H9 (cell line): ENCODE measurements around the gene EGFL8. TPM values are rescaled to one million over a fixed set of nuclear protein-coding genes. Genes with fewer than 3 reads are reported as not detected.

Experiments
- DNase-seq: peaks from one replicate; pipeline ENCODE4 v3.0.0-alpha.2; 2017
- H2AFZ ChIP-seq: one replicate; pipeline ENCODE4 v1.6.1; 2013; ENCODE audit warnings: mild to moderate bottlenecking, low read length, control low read depth, moderate library complexity
- H2AK5ac ChIP-seq: 2 replicates; pipeline ENCODE4 v1.6.1; 2013; ENCODE audit warnings: low read length, control low read depth, mixed read lengths; ENCODE audit not compliant: insufficient read length
- H2BK120ac ChIP-seq: one replicate; pipeline ENCODE4 v1.6.1; 2013; ENCODE audit warnings: low read depth, mild to moderate bottlenecking, low read length, control low read depth, inconsistent platforms; ENCODE audit not compliant: poor library complexity, severe bottlenecking
- H2BK12ac ChIP-seq: 2 replicates; pipeline ENCODE4 v1.6.1; 2013; ENCODE audit warnings: low read length, control low read depth, mixed read lengths, low read depth; ENCODE audit not compliant: insufficient read length
- H2BK15ac ChIP-seq: 2 replicates; pipeline ENCODE4 v1.6.1; 2013; ENCODE audit warnings: low read depth, low read length, control low read depth
- H2BK20ac ChIP-seq: one replicate; pipeline ENCODE4 v1.6.1; 2013; ENCODE audit warnings: low read depth, mild to moderate bottlenecking, low read length, control low read depth, inconsistent platforms; ENCODE audit not compliant: poor library complexity, severe bottlenecking
- H2BK5ac ChIP-seq: 2 replicates; pipeline ENCODE4 v1.6.1; 2013; ENCODE audit warnings: low read length, control low read depth, mixed read lengths; ENCODE audit not compliant: insufficient read length
- H3K14ac ChIP-seq: 2 replicates; pipeline ENCODE4 v1.6.1; 2013; ENCODE audit warnings: low read length, control low read depth; ENCODE audit not compliant: insufficient read depth
- H3K18ac ChIP-seq: 2 replicates; pipeline ENCODE4 v1.6.1; 2013; ENCODE audit warnings: low read depth, mild to moderate bottlenecking, mixed read lengths, low read length, control low read depth; ENCODE audit not compliant: insufficient read length
- H3K23ac ChIP-seq: 2 replicates; pipeline ENCODE4 v1.6.1; 2013; ENCODE audit warnings: low read length, control low read depth, mixed read lengths, low read depth; ENCODE audit not compliant: insufficient read length
- H3K23me2 ChIP-seq: 2 replicates; pipeline ENCODE4 v1.6.1; 2013; ENCODE audit warnings: low read depth, mild to moderate bottlenecking, mixed read lengths, low read length, control low read depth; ENCODE audit not compliant: insufficient read length, poor library complexity, severe bottlenecking
- H3K27ac ChIP-seq: 2 replicates; pipeline ENCODE4 v1.5.1; 2013; ENCODE audit warnings: low read length, control low read depth, mixed read lengths, low read depth; ENCODE audit not compliant: insufficient read length
- H3K27me3 ChIP-seq: 2 replicates; pipeline ENCODE4 v1.6.1; 2013; ENCODE audit warnings: low read length, control low read depth, inconsistent platforms; ENCODE audit not compliant: insufficient read depth
- H3K4ac ChIP-seq: 2 replicates; pipeline ENCODE4 v1.6.1; 2013; ENCODE audit warnings: low read depth, mild to moderate bottlenecking, control low read depth, inconsistent platforms, low read length, moderate library complexity
- H3K4me1 ChIP-seq: 2 replicates; pipeline ENCODE4 v1.6.1; 2013; ENCODE audit warnings: low read length, control low read depth, inconsistent platforms; ENCODE audit not compliant: insufficient read depth
- H3K4me2 ChIP-seq: 2 replicates; pipeline ENCODE4 v1.6.1; 2013; ENCODE audit warnings: low read length, control low read depth, mixed read lengths; ENCODE audit not compliant: insufficient read length, insufficient read depth
- H3K56ac ChIP-seq: 2 replicates; pipeline ENCODE4 v1.6.1; 2013; ENCODE audit warnings: low read depth, mild to moderate bottlenecking, mixed read lengths, low read length, control low read depth; ENCODE audit not compliant: insufficient read length
- H3K79me1 ChIP-seq: 2 replicates; pipeline ENCODE4 v1.6.1; 2013; ENCODE audit warnings: low read depth, mild to moderate bottlenecking, moderate library complexity, low read length, control low read depth, inconsistent platforms; ENCODE audit not compliant: insufficient read depth, poor library complexity, severe bottlenecking
- H3K79me2 ChIP-seq: 2 replicates; pipeline ENCODE4 v1.6.1; 2013; ENCODE audit warnings: low read length, control low read depth, inconsistent platforms; ENCODE audit not compliant: insufficient read depth
- H3K9ac ChIP-seq: 2 replicates; pipeline ENCODE4 v1.6.1; 2013; ENCODE audit warnings: low read length, control low read depth, mixed read lengths; ENCODE audit not compliant: insufficient read length; ENCODE audit errors: extremely low read depth
- H3K9me3 ChIP-seq: one replicate; pipeline ENCODE4 v1.6.1; 2013; ENCODE audit warnings: low read depth, low read length, inconsistent platforms; ENCODE audit not compliant: control insufficient read depth
- H3T11ph ChIP-seq: one replicate; pipeline ENCODE4 v1.6.1; 2013; ENCODE audit warnings: mild to moderate bottlenecking, low read length, control low read depth, inconsistent platforms
- H4K20me1 ChIP-seq: one replicate; pipeline ENCODE4 v1.6.1; 2013; ENCODE audit not compliant: control insufficient read depth, insufficient read length, insufficient read depth
- H4K5ac ChIP-seq: 2 replicates; pipeline ENCODE4 v1.6.1; 2013; ENCODE audit warnings: low read depth, mild to moderate bottlenecking, mixed read lengths, low read length, control low read depth; ENCODE audit not compliant: insufficient read length
- H4K8ac ChIP-seq: replicated peaks from 2 replicates; pipeline ENCODE4 v1.6.1; 2013; ENCODE audit warnings: low read length, control low read depth, mixed read lengths, low read depth; ENCODE audit not compliant: insufficient read length
- H4K91ac ChIP-seq: 2 replicates; pipeline ENCODE4 v1.6.1; 2013; ENCODE audit warnings: low read depth, mild to moderate bottlenecking, moderate library complexity, mixed read lengths, low read length, control low read depth; ENCODE audit not compliant: insufficient read length
- H3K27ac Mint-ChIP-seq, 3 experiments: 2 replicates in 2 of 3; 3 replicates in 1 of 3; pipeline ENCODE4 v1.8.0; 2020 to 2021; ENCODE audit warnings: mixed read lengths in 3 of 3, mild to moderate bottlenecking in 1 of 3, moderate library complexity in 1 of 3
- H3K27me3 Mint-ChIP-seq: 2 replicates; pipeline ENCODE4 v1.8.0; 2021; ENCODE audit warnings: low read depth, mild to moderate bottlenecking, moderate library complexity, mixed read lengths
- H3K36me3 Mint-ChIP-seq, 3 experiments: 2 replicates in 2 of 3; 3 replicates in 1 of 3; pipeline ENCODE4 v1.8.0; 2020 to 2021; ENCODE audit warnings: low read depth in 3 of 3, mixed read lengths in 3 of 3; ENCODE audit not compliant: insufficient read depth in 1 of 3
- H3K4me1 Mint-ChIP-seq, 2 experiments: 2 replicates each; pipeline ENCODE4 v1.8.0; 2020; ENCODE audit warnings: mixed read lengths in 2 of 2
- H3K4me3 Mint-ChIP-seq, 2 experiments: 2 replicates in 1 of 2; 3 replicates in 1 of 2; pipeline ENCODE4 v1.8.0; 2020 to 2021; ENCODE audit warnings: mild to moderate bottlenecking in 2 of 2, mixed read lengths in 2 of 2, moderate library complexity in 1 of 2
- H3K9me3 Mint-ChIP-seq, 2 experiments: 2 replicates in 1 of 2; 3 replicates in 1 of 2; pipeline ENCODE4 v1.8.0; 2020; ENCODE audit warnings: mild to moderate bottlenecking in 2 of 2, mixed read lengths in 2 of 2, moderate library complexity in 1 of 2
- CTCF ChIP-seq: fragments of 200-600 bp; sonication (generic); conservative IDR thresholded peaks from 3 replicates; pipeline ENCODE4 v1.8.0; 2021; ENCODE audit warnings: antibody characterized with exemption, mild to moderate bottlenecking
- WGBS: extraction: QIAGEN DNeasy Blood & Tissue Kit; methylation state at CpG from one replicate; pipeline ENCODE4 v1.1.7; 2013; ENCODE audit warnings: missing lambda C conversion rate, low lambda C conversion rate, mixed read lengths; ENCODE audit not compliant: insufficient read length; ENCODE audit errors: extremely low coverage; 5-methylcytosine and 5-hydroxymethylcytosine counted together
- total RNA-seq: library from RNA; stranded (reverse); gene quantifications from 2 replicates; pipeline ENCODE4 v1.2.1, GENCODE V29; 2021

The EGFL8 gene
- total RNA-seq, 1 experiment from 2014 or later = 27.2 TPM

- Histone ChIP-seq H3K27ac (no peak overlapping the region), H3K23me2 (peaks cover 9% of the 10 kb centered on the region), H3K56ac (no peak overlapping the region), H3K4me2 (no peak overlapping the region), H2BK12ac (no peak overlapping the region), H4K8ac (no peak overlapping the region), H2AK5ac (no peak overlapping the region), H3K4ac (no peak overlapping the region), H4K91ac (no peak overlapping the region), H3K23ac (no peak overlapping the region), H2BK5ac (no peak overlapping the region), H2AFZ (no peak overlapping the region), H3K18ac (no peak overlapping the region), H3K9ac (no peak overlapping the region), H3K14ac (no peak overlapping the region), H3K79me1 (no peaks in the 10 kb centered on the region), H3K4me1 (peaks cover 7% of the 10 kb centered on the region), H3K9me3 (no peaks in the 10 kb centered on the region), H2BK20ac (no peak overlapping the region), H4K5ac (no peak overlapping the region), H2BK120ac (no peak overlapping the region), H3T11ph (no peak overlapping the region), H3K27me3 (no peaks in the 10 kb centered on the region), H2BK15ac (no peak overlapping the region), H4K20me1 (no peaks in the 10 kb centered on the region), H3K79me2 (no peaks in the 10 kb centered on the region)
- DNase-seq = peak; percentile 100
- no CpG with 5 or more reads among the region's 25 CpGs for WGBS
- Mint-ChIP-seq H3K27ac (no peak overlapping the region; a peak in 1 of 7 replicates), H3K4me1 (peaks cover 47% of the 10 kb centered on the region in 2 experiments), H3K9me3 (no peaks in the 10 kb centered on the region; a peak in 1 of 5 replicates), H3K27me3 (no peaks in the 10 kb centered on the region), H3K4me3 (peak overlapping the region; percentile 91 to 96), H3K36me3 (no peaks in the 10 kb centered on the region)
- TF ChIP-seq CTCF = peak; percentile 48
Observed at GRCh38 chr6:32195652-32195901, 31.2 kb downstream of the EGFL8 start.
